Transverse colon (tissue), 4 donors: Measurements from ENCODE around the gene FAM131A. TPM values are rescaled to one million over a fixed set of nuclear protein-coding genes. Genes with fewer than 3 reads are reported as not detected.
A peak's percentile ranks its signal among the peaks of the same experiment; 100 is the strongest.

Experiments used
- DNase-seq: peaks from one replicate; pipeline ENCODE4 v3.0.0-alpha.2; 2019
- H3K27ac ChIP-seq, 4 donors: fragments of 200-600 bp; sonication (generic); 2 replicates each; pipeline ENCODE4 v1.5.1; 2016 to 2018; ENCODE audit warnings: inconsistent platforms in 4 of 4
- H3K27me3 ChIP-seq: fragments of 200-600 bp; sonication (generic); 2 replicates; pipeline ENCODE4 v1.5.1; 2017; ENCODE audit warnings: inconsistent platforms
- H3K36me3 ChIP-seq, 4 donors: fragments of 200-600 bp; sonication (generic); 2 replicates each; pipeline ENCODE4 v1.5.1; 2017 to 2019; ENCODE audit warnings: inconsistent platforms in 4 of 4
- H3K4me1 ChIP-seq, 4 donors: fragments of 200-600 bp; sonication (generic); 2 replicates each; pipeline ENCODE4 v1.5.1; 2017 to 2020; ENCODE audit warnings: inconsistent platforms in 4 of 4
- H3K4me3 ChIP-seq, 4 donors: fragments of 200-600 bp; sonication (generic); 1 replicate in 1 of 4; 2 replicates in 3 of 4; pipeline versions ENCODE4 v1.5.1 to v1.6.1; 2017 to 2019; ENCODE audit warnings: inconsistent platforms in 4 of 4
- H3K9me3 ChIP-seq, 2 donors: fragments of 200-600 bp; sonication (generic); 2 replicates each; pipeline ENCODE4 v1.5.1; 2017 to 2019; ENCODE audit warnings: inconsistent platforms in 2 of 2
- EP300 ChIP-seq: sonication (generic); formaldehyde crosslinking; IDR thresholded peaks from one replicate; pipeline ENCODE4 v1.6.1; 2017; ENCODE audit warnings: antibody characterized with exemption, low read depth
- POLR2A ChIP-seq: fragments of 450-650 bp; IDR thresholded peaks from one replicate; pipeline ENCODE4 v1.6.1; 2016; ENCODE audit warnings: antibody characterized with exemption, mild to moderate bottlenecking, moderate library complexity
- POLR2AphosphoS5 ChIP-seq, 3 donors: sonication (generic); formaldehyde crosslinking; IDR thresholded peaks; one replicate each; pipeline ENCODE4 v1.6.1; 2016; ENCODE audit warnings: antibody characterized with exemption in 3 of 3
- WGBS, 2 donors: methylation state at CpG; one replicate each; pipeline ENCODE4 v1.1.5; 2018; ENCODE audit warnings: low coverage in 1 of 2; 5-methylcytosine and 5-hydroxymethylcytosine counted together
- in situ Hi-C, 4 donors: fragments of 200-750 bp; cut with MboI; loops; one replicate each; pipeline versions ENCODE4 v1.15.0 to v1.15.1; 2017; ENCODE audit warnings: low sequenced_read_pairs in 3 of 4, low pct_ligation_motif_present in 1 of 4, low pct_unique_long_range_greater_than_20kb in 1 of 4
- intact Hi-C: fragments of 100-400 bp; cut with DNase I; formaldehyde crosslinking; loops from one replicate; pipeline ENCODE4 v1.15.1; 2023; ENCODE audit warnings: low total_unique reads
- total RNA-seq, 4 donors: library from RNA; depleted of rRNA; stranded (reverse); fragments of >200 nt; gene quantifications; one replicate each; pipeline ENCODE4 v1.1.0, GENCODE V29; 2016
- TF ChIP-seq, protein P1 (sequence below), 5 experiments: fragments of 200-600 bp in 3 of 5; fragments of 450-650 bp in 2 of 5; sonication (generic) in 3 of 5; IDR thresholded peaks; 1 replicate in 2 of 5; 2 replicates in 3 of 5; pipeline ENCODE4 v1.5.1; 2016 to 2017; ENCODE audit warnings: antibody characterized with exemption in 5 of 5, inconsistent platforms in 3 of 5, mild to moderate bottlenecking in 2 of 5, moderate library complexity in 1 of 5

Gene FAM131A
- total RNA-seq, 4 donors from 2014 or later: 18.5 to 41.1 (median 28.8) TPM

- H3K4me3 ChIP-seq: no peak overlapping the region
- intact Hi-C loops: no loop called here
- peaks cover 22 to 30% (median 23%) of the 10 kb centered on the region in 4 donors for H3K4me1 ChIP-seq
- no peaks in the 10 kb centered on the region for H3K9me3 ChIP-seq
- in situ Hi-C loops: no loop called here
- 89% methylated on average over 7 of the region's 7 CpGs; no CpG with 5 or more reads in 1 of the 2 donors for WGBS, 2 donors
- H3K27me3 ChIP-seq: no peaks in the 10 kb centered on the region
- no peak overlapping the region for H3K27ac ChIP-seq
- DNase-seq: no peak
- TF ChIP-seq, protein P1, sequence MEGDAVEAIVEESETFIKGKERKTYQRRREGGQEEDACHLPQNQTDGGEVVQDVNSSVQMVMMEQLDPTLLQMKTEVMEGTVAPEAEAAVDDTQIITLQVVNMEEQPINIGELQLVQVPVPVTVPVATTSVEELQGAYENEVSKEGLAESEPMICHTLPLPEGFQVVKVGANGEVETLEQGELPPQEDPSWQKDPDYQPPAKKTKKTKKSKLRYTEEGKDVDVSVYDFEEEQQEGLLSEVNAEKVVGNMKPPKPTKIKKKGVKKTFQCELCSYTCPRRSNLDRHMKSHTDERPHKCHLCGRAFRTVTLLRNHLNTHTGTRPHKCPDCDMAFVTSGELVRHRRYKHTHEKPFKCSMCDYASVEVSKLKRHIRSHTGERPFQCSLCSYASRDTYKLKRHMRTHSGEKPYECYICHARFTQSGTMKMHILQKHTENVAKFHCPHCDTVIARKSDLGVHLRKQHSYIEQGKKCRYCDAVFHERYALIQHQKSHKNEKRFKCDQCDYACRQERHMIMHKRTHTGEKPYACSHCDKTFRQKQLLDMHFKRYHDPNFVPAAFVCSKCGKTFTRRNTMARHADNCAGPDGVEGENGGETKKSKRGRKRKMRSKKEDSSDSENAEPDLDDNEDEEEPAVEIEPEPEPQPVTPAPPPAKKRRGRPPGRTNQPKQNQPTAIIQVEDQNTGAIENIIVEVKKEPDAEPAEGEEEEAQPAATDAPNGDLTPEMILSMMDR (IDR thresholded peaks at IDR 0.05): no peak
- TF ChIP-seq POLR2AphosphoS5 (IDR thresholded peaks at IDR 0.05) (no peak), EP300 (no peak), POLR2A (no peak)
- peaks cover 0 to 19% (median 6%) of the 10 kb centered on the region in 4 donors for H3K36me3 ChIP-seq
Observed at GRCh38 chr3:184341925-184342324, 4.5 kb downstream of the FAM131A start.

GRCh38 chr3:184343200-184343876 is 5.9 kb downstream of the FAM131A start:
- intact Hi-C loops: no loop called here

GRCh38 chr3:184344579-184345316 is 7.3 kb downstream of the FAM131A start:
- in situ Hi-C loops (no loop called here), intact Hi-C loops (no loop called here)
- no peak for DNase-seq
- H3K27ac ChIP-seq: peak overlapping the region in 2 of 4 donors; percentile 70 to 76
- TF ChIP-seq POLR2A (no peak), EP300 (no peak), POLR2AphosphoS5 (IDR thresholded peaks at IDR 0.05) (no peak)
- TF ChIP-seq, protein P1 (IDR thresholded peaks at IDR 0.05): no peak
- H3K4me1 ChIP-seq: peaks cover 5 to 14% (median 7%) of the 10 kb centered on the region in 4 donors
- no peaks in the 10 kb centered on the region for H3K9me3 ChIP-seq
- no peak overlapping the region for H3K4me3 ChIP-seq
- no peaks in the 10 kb centered on the region for H3K27me3 ChIP-seq
- 87% methylated on average over 23 of the region's 24 CpGs; no CpG with 5 or more reads in 1 of the 2 donors for WGBS, 2 donors
- peaks cover 0 to 19% (median 6%) of the 10 kb centered on the region in 4 donors for H3K36me3 ChIP-seq

More at GRCh38 chr3:184343200-184343876, 5.9 kb downstream of the FAM131A start:
- H3K9me3 ChIP-seq: no peaks in the 10 kb centered on the region
- WGBS, 2 donors: 86% methylated on average over 5 of the region's 5 CpGs; no CpG with 5 or more reads in 1 of the 2 donors
- H3K36me3 ChIP-seq: peaks cover 0 to 19% (median 6%) of the 10 kb centered on the region in 4 donors
- H3K4me1 ChIP-seq: peaks cover 10 to 18% (median 15%) of the 10 kb centered on the region in 4 donors
- no peak for DNase-seq
- TF ChIP-seq POLR2AphosphoS5 (IDR thresholded peaks at IDR 0.05): no peak
- no peak for TF ChIP-seq EP300
- TF ChIP-seq, protein P1 (IDR thresholded peaks at IDR 0.05): no peak
- no peak for TF ChIP-seq POLR2A
- in situ Hi-C loops: no loop called here
- no peak overlapping the region for H3K27ac ChIP-seq
- H3K27me3 ChIP-seq: no peaks in the 10 kb centered on the region
- H3K4me3 ChIP-seq: no peak overlapping the region
